GM19043 (cell line): Measurements from ENCODE around the gene SNX9.
"Not testable (repeated sequence)": the region's sequence is repeated elsewhere in the genome, so short reads cannot be mapped to it uniquely, and the experiment has no call there.

ENCODE experiments used
- ATAC-seq: cut with Tn5 transposase; IDR thresholded peaks from one replicate; pipeline ENCODE4 v1.9.1; 2021; ENCODE audit warnings: low read depth; ENCODE audit not compliant: unreplicated experiment

Gene SNX9

DNA sequence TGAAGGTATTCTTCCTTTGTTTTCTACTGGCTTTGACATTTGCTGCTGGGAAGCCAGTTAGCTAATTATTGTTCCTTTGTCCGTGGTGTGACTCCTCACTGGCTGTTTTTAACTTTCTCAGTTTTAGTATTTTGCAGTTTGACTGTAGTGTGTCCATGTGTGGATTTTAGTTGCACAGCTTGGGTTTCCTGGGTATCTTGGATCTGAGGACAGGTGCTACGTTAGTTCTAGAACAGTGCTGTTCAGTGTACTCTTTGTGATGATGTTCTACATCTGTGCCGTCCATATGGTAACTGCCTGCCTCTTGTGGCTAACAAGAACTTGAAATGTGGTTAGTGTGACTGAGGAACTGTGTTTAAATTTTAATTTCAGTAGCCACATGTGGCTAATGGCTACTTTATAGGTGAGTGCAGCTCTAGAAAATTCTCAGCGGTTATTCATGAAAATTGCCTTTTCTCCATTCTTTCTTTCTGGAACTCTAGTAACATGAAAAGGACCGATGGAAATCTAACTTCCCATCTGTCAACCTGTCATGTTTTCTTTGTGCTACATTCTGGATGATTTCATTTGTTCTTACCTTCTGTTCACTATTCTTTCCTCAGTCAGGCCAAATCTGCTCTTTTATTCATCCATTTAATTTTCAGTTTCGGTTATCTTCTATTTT, 7.4 kb downstream of the SNX9 start:
- peak; percentile 95 for ATAC-seq

DNA sequence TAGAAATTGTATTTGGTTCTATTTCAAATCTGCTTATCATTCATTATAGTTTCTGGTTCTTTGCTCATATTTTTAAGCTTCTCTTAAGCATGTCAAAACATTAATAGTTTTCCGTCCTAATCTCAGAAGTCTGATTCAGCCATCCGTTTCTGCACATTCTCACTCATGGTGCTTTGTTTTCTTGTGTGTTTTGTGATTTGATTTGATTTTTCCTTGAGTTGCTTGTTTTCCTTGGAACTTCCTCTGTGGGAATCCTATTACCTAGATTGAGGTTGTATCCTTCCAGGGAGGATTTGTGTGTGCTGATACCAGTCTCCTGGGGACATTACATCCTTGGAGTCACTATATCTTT, 7.9 kb downstream of the SNX9 start:
- no peak for ATAC-seq

DNA sequence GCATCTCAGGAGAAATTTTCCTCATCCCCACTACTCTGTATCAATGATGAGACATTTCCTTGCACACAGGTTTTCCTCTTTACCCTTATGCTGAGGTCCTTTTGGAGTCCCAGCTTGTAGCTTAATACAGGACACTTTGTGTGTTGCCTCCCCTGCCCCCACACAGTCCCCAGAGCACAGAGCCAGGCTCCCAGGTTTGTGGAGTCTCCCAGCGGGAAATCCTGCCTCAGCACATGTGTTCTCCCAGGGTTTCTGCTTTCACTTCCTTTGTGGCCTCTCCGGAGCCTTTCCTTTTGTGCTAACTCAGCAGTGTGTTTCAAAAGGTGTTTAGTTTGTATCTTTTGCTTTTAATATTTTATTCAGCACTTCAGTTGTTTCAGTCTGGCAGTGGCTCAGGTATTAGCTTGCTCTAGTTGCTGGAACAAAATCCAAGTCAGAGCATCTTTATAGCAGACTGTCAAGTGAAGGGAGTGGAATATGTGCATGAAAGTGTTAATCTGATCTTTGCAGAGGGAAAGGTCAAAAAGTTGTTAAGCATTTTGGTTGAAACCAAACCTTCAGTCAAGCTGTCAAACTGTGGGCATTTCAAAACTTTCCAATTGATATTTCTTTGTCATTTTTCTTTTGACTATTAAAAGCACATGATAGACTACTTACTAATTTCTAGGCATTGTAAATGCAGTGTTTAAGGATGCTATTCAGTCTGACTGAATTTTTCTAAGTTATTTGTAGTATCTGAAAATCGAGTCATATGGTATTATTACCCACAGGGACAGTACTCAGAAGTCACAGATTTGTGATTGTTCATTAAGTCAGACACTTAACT, 8.6 kb downstream of the SNX9 start:
- no peak for ATAC-seq

DNA sequence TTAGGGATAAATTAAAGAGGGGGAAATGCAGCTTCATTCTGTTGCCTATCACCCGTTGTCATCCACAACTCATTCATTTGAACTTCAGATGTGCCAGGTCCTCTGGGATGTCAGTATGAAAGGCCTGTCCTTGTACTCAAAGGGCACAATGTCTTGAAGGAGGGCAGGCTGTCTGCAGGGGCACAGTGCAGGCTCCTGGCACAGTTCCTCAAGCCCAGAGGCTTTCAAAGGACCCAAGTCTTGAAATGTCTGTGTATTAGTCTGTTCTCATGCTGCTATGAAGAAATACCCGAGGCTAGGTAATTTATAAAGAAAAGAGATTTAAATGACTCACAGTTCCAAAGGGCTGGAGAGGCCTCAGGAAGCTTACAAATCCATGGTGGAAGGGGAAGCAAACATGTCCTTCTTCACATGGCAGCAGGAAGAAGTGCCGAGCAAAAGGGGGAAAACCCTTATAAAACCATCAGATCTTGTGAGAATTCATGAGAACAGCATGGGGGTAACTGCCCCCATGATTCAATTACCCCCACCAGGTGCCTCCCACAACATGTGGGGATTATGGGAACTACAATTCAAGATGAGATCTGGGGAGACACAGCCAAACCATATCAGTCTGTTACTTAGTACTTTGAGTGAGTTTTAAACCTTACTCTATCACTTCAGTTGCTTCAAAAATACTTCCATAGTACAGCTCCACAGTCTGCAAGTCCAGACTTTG, 9.4 kb downstream of the SNX9 start:
- no peak for ATAC-seq

DNA sequence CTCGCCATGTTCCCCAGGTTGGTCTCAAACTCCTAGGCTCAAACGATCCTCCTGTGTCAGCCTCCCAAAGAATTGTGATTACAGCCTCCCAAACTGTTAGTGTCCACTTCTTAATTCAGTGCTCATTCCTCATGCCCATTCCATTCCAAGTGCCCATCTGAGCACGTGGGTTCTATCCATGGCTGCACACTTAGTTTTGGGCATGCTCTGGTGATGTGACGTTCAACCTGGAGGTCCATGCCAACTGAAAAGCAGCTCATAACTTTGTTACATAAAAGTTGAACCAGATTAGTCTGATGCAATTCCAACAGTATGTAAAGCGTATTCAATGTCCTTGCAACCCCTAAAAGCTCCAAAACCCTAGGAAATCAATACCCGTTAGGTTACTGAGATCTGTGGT, 11.5 kb downstream of the SNX9 start:
- no peak for ATAC-seq

DNA sequence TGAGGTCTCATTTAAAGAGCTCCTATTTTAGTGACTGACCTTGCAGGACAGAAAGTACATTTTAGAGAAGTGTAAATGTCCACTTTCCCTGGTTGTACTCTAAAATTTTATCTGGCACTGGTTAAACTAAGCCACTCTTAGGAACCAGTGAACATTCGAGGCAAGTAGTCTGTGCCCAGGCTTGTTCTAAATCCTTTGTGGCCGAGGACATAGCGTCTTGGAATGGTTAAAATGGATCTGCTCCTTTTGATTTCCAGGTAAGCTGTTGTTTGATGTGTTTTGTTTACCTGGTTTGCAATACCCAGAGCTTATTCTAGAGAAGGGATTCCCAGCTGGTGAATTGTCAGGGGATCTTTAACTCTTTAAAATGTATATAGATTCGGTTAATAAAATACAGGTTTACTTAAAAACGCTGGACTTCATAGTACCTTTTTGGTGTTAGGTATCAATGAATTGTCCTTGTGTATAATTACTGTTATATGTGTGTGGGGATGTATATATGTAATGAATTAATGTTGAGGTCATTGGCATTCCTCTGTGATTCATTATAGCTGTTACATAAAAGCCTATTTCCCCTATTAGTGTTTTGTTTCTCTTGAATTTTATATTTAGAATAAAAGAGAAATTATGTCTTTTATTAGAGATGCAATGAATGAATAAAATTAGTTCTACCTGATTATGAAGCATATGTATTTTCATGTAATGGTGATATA, 15.8 kb downstream of the SNX9 start:
- no peak for ATAC-seq

DNA sequence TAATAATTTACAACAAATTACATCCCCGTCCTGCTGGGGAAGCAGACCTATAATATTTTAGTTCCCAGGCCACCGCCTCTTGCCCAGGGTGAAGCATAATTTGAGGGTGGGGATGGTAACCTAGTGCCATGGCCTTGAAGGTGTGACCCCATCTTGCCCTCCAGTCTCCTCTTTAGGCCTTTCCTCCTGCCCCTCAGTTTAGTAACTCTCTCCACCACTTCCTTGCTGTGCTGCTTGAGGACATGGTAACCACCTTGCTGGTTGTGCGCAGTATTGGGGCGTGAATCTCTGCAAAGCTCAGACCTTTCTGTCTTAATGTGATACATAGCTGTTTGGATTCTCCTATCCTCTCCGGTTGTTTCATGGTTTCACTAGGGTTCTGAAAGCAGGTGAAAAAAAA, 16.6 kb downstream of the SNX9 start:
- no peak for ATAC-seq

DNA sequence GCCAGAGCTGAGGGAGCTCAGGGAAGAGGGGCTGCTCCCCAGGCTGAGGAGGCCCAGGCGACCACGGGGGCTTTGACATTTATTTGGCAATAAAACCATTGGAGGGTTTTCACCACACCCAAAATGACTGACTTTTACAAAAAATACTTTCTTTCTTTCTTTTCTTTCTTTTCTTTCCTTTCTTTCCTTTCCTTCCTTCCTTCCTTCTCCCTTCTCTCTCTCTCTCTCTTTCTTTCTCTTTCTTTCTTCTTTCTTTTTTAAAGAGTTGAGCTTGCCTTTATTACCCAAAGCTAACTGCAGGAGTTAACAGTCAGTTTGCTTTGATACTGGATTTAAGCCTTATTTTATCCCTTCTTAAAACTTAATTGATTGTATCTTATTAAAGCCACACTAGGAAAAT, 17.2 kb downstream of the SNX9 start:
- ATAC-seq, result no peak

DNA sequence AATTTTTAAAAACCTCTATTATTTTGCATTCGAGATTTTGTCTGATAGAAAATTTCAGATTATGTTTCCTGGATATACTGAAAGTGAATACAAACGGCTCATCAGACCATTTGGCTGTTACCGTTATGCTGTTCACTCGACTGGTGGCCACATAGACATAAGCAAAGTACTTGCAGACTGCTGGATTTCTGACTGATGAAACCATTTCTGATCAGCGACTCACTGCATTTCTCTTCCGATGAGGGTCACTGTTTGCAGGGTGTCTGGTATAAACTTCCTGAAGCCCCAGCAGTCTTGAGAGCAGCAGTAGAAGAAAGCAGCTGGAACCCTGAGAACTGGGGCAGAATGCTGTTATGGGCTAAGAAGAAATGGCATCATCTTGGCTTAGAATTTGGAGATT, 17.7 kb downstream of the SNX9 start:
- no peak for ATAC-seq

DNA sequence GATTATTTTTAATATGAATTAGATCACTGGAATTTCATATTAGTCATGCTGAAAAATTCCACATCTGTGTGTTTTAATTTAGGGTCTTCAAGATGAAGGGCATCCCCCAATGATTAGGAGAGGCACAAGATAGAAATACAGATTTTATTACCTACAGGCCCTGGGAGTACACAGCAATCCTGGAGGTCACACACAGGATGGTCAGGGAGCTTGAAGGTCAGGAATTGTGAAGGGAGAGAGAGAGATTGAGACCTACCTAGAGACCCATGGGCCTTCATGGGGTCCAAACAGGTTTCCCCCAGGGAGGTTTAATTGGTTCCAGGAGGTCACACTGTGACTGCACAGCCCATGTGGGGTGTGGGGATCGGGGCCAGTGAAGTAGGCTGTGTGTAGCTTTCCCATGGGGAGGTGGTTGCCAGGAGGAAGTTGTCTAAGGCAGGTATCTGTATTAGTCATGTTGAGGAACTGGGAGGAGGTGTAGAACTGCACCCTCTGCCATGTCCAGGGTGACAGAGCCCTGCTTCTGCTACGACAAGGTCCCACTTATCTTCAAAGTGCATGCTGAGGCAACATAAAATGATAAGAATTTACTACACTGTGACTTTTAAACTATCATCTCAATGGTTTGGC, 18.3 kb downstream of the SNX9 start:
- peak; percentile 89 for ATAC-seq

DNA sequence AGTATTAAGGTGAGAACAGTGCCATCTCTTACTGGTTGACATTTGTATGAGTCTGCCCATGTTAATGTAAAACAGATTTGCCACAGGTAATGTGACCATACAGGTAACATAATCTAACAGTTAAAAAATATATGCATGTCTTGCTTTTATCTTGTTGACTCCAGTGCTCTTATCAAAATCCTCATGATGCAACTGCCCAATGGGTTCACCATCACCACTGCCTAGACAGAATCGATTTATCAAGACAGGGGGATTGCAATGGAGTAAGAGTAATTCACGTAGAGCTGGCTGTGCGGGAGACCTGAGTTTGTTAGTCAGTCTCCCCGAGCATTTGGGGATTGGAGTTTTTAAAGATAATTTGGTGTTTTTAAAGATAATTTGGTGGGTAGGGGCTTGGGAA, 19.2 kb downstream of the SNX9 start:
- no peak for ATAC-seq

DNA sequence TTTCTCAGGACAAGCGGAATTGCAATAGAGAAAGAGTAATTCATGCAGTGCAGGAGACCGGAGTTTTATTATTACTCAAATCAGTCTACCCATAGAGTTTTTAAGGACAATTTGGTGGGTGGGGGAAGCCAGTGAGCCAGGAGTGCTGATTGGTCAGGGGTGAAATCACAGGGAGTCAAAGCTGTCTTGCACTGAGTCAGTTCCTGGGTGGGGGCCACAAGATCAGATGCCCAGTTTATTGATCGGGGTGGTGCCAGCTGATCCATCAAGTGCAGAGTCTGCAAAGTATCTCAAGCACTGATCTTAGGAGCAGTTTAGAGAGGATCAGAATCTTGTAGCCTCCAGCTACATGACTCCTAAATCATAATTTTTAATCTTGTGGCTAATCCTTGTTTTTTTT, 21.1 kb downstream of the SNX9 start:
- not testable (repeated sequence) for ATAC-seq

DNA sequence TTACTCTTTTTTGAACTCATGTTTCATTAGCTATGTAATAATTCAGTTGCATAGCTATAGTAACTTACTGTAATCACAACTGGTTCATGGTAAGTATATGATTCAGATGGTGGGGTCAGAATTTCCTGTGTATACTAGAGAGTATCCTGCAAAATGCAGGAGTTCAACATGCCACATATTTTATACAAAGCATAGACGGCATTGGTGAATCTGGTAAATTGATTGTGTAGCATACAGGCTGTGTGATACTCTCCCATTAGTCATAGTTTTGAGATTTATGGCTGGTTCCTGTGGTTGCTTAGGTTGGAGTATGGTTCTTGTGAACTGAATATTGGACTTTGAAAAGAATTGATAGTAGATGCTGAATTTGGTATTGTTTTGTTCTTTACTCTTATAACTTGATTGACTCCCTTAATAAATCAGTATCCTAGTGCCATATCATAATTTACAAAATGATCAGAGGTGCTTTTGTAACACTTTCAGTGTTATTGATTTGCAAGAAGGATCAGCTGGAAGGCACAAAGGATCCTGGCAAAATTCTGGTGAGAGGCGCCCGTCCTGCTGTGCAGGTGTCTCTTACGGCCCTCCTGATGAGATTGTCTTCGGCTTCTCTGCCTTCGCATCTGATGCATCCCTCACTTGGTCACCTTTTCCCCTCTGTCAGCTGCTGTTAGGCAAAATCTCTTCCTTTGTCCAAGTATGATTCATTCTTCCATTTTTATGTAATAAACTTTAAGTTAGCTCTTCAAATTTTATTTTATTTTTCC, 22.6 kb downstream of the SNX9 start:
- no peak for ATAC-seq

DNA sequence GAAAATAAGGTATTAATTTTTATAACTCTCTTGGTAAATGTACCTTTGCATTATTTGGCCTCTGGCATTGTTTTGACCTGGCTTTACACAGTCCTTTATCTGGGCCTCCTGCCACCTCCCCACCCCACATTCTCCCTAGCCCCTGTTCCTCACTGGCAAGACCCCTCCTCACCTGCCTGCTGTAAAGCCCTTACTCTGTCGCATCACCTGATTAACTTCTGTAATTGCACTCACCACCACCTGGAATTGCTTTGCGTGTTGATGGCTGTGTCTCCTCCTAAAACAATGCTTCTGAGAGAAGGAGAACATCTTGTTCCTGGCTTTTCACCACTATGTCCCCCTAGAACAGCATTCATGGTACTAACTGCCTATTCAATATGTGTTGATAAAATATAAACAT, 24.8 kb downstream of the SNX9 start:
- ATAC-seq, result no peak

DNA sequence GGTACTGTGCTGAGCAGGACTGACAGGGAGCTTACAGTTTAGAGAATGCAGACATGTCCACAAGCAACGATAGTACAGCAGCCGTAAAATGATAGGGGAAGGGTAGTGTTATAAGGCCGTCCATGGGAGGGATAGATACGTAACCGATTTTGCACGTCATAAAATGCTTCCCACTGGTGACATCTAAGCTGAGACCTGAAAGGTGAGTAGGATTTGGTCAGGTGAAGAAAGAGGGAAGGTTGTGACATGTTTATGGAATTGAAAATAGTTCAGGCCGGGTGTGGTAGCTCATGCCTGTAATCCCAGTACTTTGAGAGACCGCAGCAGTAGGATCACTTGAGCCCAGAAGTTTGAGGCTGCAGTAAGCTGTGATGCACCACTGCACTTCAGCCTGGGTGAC, 25.6 kb downstream of the SNX9 start:
- ATAC-seq, result no peak

DNA sequence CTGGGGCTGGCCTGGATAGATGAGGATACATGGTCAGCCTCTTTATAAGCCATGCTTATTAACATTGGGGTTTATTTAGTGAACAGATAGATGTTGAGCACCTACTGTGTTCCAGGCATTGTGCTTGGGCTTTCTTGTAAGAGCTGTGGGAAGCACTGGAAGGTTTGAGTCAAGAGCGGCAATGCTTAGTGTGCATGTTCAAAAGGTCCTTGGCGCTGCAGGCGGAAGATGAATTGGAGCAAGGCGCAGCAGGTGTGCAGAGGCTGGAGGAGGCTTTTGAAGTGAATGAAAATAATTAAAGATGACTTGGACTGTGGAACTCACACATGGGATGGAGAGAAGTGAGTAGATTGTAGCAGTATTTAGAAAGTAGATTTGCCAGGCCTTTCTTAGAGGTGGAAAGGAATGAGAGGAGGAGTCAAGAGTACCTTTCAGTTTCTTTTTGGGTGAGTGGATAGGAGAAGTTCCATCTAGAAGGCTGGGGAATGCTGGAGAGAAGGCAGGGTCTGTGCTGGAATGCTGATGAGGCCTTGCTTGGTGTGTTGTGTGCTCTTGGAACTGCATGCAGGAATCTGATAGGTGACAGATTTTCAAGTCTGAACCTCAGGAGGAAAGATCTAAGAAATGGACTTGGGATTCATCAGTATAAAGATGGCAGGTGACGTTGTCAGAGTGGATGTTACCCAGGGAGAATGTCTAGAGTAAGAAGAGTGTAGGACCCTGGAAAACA, 26.4 kb downstream of the SNX9 start:
- no peak for ATAC-seq

DNA sequence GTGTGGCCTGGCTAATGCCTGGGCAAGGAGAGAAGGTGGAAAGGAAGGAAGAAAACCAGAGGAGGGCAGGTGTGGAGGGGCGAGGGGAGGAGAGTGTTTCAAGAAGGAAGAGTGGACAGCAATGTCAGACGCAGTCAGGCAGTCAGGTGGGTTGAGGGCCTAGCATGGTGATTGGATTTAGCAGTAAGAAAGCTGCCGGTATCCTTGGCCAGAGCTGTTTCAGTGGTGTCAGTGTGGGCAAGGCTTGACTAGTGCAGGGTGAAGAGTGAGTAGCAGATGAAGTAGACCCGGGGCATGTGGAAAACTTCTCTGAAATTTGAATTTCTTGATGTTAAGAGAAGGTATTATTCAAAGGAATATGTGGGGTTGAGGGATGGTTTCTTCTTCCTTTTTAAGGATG, 27.0 kb downstream of the SNX9 start:
- ATAC-seq, result no peak

DNA sequence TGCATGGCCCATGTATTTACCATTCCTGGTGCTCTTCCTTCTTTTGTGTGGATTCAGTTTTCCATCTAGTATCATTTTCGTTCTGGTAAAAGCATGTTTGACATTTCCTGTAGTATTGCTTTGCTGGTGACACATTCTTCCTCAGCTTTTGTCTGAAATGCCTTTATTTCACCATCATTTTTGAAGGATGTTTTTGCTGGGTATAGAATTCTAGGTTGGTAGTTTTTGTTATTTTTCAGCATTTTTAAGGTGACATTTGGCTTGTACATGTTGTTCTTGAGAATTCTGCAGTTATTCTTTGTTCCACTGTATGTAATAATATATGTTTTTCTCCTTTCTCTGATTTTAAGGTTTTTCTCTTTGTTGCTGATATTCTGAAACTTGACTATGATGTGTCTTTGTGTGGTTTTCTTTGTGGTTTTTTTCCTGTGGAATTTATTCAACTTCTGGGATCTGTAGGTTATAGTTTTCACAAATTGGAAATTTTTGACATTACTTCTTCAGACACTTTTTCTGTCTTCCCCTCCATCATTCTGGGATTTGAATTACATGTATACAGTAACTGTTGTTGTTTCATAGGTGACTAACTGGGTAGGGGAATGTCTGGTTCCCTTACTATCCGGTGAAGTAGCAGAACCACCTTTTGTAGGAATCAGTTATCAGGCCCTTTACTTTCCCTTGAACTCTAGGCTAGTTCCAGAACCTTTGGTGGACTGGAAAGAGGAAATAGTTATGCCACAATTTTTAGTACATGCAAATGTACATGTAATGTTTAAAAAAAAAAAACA, 30.2 kb downstream of the SNX9 start:
- ATAC-seq, result no peak
